ENCODE data around the gene EXTL1.

DNA sequence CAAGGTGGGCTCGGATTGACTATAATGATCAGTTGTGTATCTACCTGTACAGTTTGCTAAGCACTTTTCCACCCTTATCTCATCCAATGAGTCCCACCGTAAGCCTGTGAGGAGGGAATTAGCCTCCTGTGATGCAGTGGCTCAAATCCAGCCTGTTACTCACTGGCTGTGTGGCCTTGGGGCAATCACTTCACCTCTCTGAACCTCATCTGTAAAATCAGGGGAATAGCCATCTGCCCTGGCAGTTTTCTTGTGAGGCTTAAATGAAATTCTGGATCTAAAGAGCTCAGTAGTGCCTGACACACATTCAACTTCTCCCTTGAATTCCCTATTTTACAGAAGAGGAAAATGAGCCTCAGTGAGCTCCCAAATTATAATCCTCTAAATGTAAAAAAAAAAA, 7.4 kb upstream of the EXTL1 start:
- TF ChIP-seq, protein P1, sequence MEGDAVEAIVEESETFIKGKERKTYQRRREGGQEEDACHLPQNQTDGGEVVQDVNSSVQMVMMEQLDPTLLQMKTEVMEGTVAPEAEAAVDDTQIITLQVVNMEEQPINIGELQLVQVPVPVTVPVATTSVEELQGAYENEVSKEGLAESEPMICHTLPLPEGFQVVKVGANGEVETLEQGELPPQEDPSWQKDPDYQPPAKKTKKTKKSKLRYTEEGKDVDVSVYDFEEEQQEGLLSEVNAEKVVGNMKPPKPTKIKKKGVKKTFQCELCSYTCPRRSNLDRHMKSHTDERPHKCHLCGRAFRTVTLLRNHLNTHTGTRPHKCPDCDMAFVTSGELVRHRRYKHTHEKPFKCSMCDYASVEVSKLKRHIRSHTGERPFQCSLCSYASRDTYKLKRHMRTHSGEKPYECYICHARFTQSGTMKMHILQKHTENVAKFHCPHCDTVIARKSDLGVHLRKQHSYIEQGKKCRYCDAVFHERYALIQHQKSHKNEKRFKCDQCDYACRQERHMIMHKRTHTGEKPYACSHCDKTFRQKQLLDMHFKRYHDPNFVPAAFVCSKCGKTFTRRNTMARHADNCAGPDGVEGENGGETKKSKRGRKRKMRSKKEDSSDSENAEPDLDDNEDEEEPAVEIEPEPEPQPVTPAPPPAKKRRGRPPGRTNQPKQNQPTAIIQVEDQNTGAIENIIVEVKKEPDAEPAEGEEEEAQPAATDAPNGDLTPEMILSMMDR (conservative IDR thresholded peaks at IDR 0.05): no peak
- TF ChIP-seq ZFX (IDR thresholded peaks at IDR 0.05): no peak
